Ishikawa (cell line): ENCODE data around the gene CNTNAP2.

ENCODE experiments used
- CEBPB ChIP-seq: IDR thresholded peaks from 2 replicates; pipeline ENCODE4 v1.6.1; 2012
- CREB1 ChIP-seq: IDR thresholded peaks from 2 replicates; pipeline ENCODE4 v1.6.1; 2012; ENCODE audit warnings: low read depth
- EGR1 ChIP-seq: IDR thresholded peaks from 2 replicates; pipeline ENCODE4 v1.6.1; 2012
- EP300 ChIP-seq: IDR thresholded peaks from 2 replicates; pipeline ENCODE4 v1.6.1; 2012; ENCODE audit warnings: borderline replicate concordance
- FOXM1 ChIP-seq: IDR thresholded peaks from 2 replicates; pipeline ENCODE4 v1.6.1; 2012; ENCODE audit warnings: low read depth, borderline replicate concordance
- MAX ChIP-seq: IDR thresholded peaks from 2 replicates; pipeline ENCODE4 v1.6.1; 2012
- NFIC ChIP-seq: IDR thresholded peaks from 2 replicates; pipeline ENCODE4 v1.6.1; 2012
- RAD21 ChIP-seq: IDR thresholded peaks from 2 replicates; pipeline ENCODE4 v1.6.1; 2012; ENCODE audit warnings: low read depth
- REST ChIP-seq: IDR thresholded peaks from 2 replicates; pipeline ENCODE4 v1.6.1; 2012; ENCODE audit warnings: low read depth, mild to moderate bottlenecking
- TAF1 ChIP-seq: IDR thresholded peaks from 2 replicates; pipeline ENCODE4 v1.6.1; 2012; ENCODE audit warnings: low read depth, mild to moderate bottlenecking
- TCF12 ChIP-seq: IDR thresholded peaks from 2 replicates; pipeline ENCODE4 v1.6.1; 2012; ENCODE audit warnings: low read depth
- TEAD4 ChIP-seq: IDR thresholded peaks from 2 replicates; pipeline ENCODE4 v1.6.1; 2012
- USF1 ChIP-seq: IDR thresholded peaks from 2 replicates; pipeline ENCODE4 v1.6.1; 2012
- YY1 ChIP-seq: IDR thresholded peaks from 2 replicates; pipeline ENCODE4 v1.6.1; 2012; ENCODE audit warnings: low read depth
- ZBTB7A ChIP-seq: IDR thresholded peaks from 2 replicates; pipeline ENCODE4 v1.6.1; 2012; ENCODE audit warnings: low read depth

The CNTNAP2 gene

GRCh38 chr7:148468700-148469098 lies 2352.1 kb downstream of the CNTNAP2 start:
- TF ChIP-seq MAX (no peak), FOXM1 (no peak), RAD21 (no peak), USF1 (no peak), REST (no peak), EP300 (no peak), NFIC (no peak), EGR1 (no peak), TCF12 (no peak), ZBTB7A (no peak), CREB1 (no peak), TAF1 (no peak), TEAD4 (no peak), CEBPB (no peak), YY1 (no peak)
